HepG2 (cell line): ENCODE measurements around the gene CIAO3. TPM values are rescaled to one million over a fixed set of nuclear protein-coding genes. Genes with fewer than 3 reads are reported as not detected.

ENCODE experiments used
- DRAP1 ChIP-seq: IDR thresholded peaks from 2 replicates; pipeline ENCODE4 v1.6.1; 2016; ENCODE audit warnings: missing genetic modification reagents, missing compliant biosample characterization
- HNRNPL ChIP-seq: fragments of 200-400 bp; formaldehyde crosslinking; IDR thresholded peaks from 2 replicates; pipeline ENCODE4 v1.6.1; 2017; ENCODE audit warnings: mild to moderate bottlenecking, low read depth, low read length
- KLF11 ChIP-seq: IDR thresholded peaks from 2 replicates; pipeline ENCODE4 v1.6.1; 2016; ENCODE audit warnings: missing compliant biosample characterization
- PHB2 ChIP-seq: fragments of 450-650 bp; IDR thresholded peaks from 2 replicates; pipeline ENCODE4 v1.6.1; 2018; ENCODE audit not compliant: partially characterized antibody
- RAD51 ChIP-seq: fragments of 450-650 bp; IDR thresholded peaks from 2 replicates; pipeline ENCODE4 v1.6.1; 2016; ENCODE audit warnings: borderline replicate concordance
- RBM22 ChIP-seq: fragments of 200-400 bp; formaldehyde crosslinking; optimal IDR thresholded peaks from 2 replicates; pipeline ENCODE3; 2017; ENCODE audit warnings: mild to moderate bottlenecking, low read length, moderate library complexity
- TIGD3 ChIP-seq: sonication (generic); formaldehyde crosslinking; IDR thresholded peaks from 2 replicates; pipeline ENCODE4 v1.5.1; 2020; ENCODE audit warnings: mild to moderate bottlenecking, missing genetic modification reagents, borderline replicate concordance
- ZBTB34 ChIP-seq: sonication (generic); formaldehyde crosslinking; IDR thresholded peaks from 2 replicates; pipeline ENCODE4 v1.8.0; 2022; ENCODE audit warnings: mild to moderate bottlenecking, missing genetic modification reagents
- ZFP36L2 ChIP-seq: sonication (generic); formaldehyde crosslinking; IDR thresholded peaks from 2 replicates; pipeline ENCODE4 v1.4.0; 2020; ENCODE audit warnings: missing genetic modification reagents
- ZFP90 ChIP-seq: sonication (generic); formaldehyde crosslinking; IDR thresholded peaks from 2 replicates; pipeline ENCODE4 v1.8.0; 2022; ENCODE audit warnings: missing genetic modification reagents, mild to moderate bottlenecking, inconsistent platforms, borderline replicate concordance
- ZNF142 ChIP-seq: sonication (generic); formaldehyde crosslinking; IDR thresholded peaks from 2 replicates; pipeline ENCODE4 v1.4.0; 2020; ENCODE audit warnings: missing genetic modification reagents
- ZNF264 ChIP-seq: sonication (generic); formaldehyde crosslinking; IDR thresholded peaks from 2 replicates; pipeline ENCODE4 v1.4.0; 2020; ENCODE audit warnings: missing genetic modification reagents
- ZNF281 ChIP-seq: sonication (generic); formaldehyde crosslinking; IDR thresholded peaks from 2 replicates; pipeline ENCODE4 v1.4.0; 2020; ENCODE audit warnings: missing genetic modification reagents, borderline replicate concordance
- ZNF672 ChIP-seq: sonication (generic); formaldehyde crosslinking; IDR thresholded peaks from 2 replicates; pipeline ENCODE4 v1.8.1; 2022; ENCODE audit warnings: missing genetic modification reagents
- polyA plus RNA-seq, 8 experiments: library from polyadenylated mRNA; depleted of rRNA in 3 of 8; stranded (reverse) in 7 of 8; unstranded in 1 of 8; fragments of >200 nt; fragmentation: Illumina TruSeq in 4 of 8; extraction: Trizol in 4 of 8; gene quantifications; 2 replicates each; pipeline versions ENCODE4 v1.2.1 to v1.2.3, GENCODE V29; 2011 to 2016; ENCODE audit warnings: low read depth in 4 of 8, missing spikeins in 1 of 8, mixed read lengths in 1 of 8; ENCODE audit not compliant: insufficient read depth in 1 of 8
- total RNA-seq, 5 experiments: library from RNA; depleted of rRNA; stranded (reverse); fragments of >200 nt; fragmentation: Illumina TruSeq; extraction: Trizol; gene quantifications; 2 replicates each; pipeline ENCODE4 v1.2.3, GENCODE V29; 2016; ENCODE audit warnings: low read depth in 1 of 5
- TF ChIP-seq, protein P1 (sequence below): sonication (generic); formaldehyde crosslinking; IDR thresholded peaks from 2 replicates; pipeline ENCODE4 v1.4.0; 2020; ENCODE audit warnings: missing genetic modification reagents

The CIAO3 gene
- total and polyA plus RNA-seq, 2 of the 13 experiments (the other 11 are each of a cell fraction or from before 2014, with no cell fraction given): 21.7 to 25.0 TPM

GRCh38 chr16:720990-721764 lies 19.6 kb downstream of the CIAO3 start, which contains the start of gene ANTKMT (continued):
- TF ChIP-seq, protein P1, sequence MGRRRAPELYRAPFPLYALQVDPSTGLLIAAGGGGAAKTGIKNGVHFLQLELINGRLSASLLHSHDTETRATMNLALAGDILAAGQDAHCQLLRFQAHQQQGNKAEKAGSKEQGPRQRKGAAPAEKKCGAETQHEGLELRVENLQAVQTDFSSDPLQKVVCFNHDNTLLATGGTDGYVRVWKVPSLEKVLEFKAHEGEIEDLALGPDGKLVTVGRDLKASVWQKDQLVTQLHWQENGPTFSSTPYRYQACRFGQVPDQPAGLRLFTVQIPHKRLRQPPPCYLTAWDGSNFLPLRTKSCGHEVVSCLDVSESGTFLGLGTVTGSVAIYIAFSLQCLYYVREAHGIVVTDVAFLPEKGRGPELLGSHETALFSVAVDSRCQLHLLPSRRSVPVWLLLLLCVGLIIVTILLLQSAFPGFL (CRISPR knock-in tag): no peak; the same call in 1 of the 2 replicates
- TF ChIP-seq ZNF281 (CRISPR knock-in tag): peak; percentile 33
- no peak for TF ChIP-seq RBM22
- no peak for TF ChIP-seq TIGD3 (CRISPR knock-in tag)
- TF ChIP-seq ZFP90 (CRISPR knock-in tag): 0 out of 2 replicates have a peak, but pooled peaks have one; percentile 67
- no peak for TF ChIP-seq ZNF264 (CRISPR knock-in tag)
- TF ChIP-seq PHB2: no peak
- TF ChIP-seq ZBTB34 (CRISPR knock-in tag): 0 out of 2 replicates have a peak, but pooled peaks have one; percentile 23
- TF ChIP-seq ZNF672 (CRISPR knock-in tag): no peak; the same call in 1 of the 2 replicates
- 0 out of 2 replicates have a peak, but pooled peaks have one; percentile 5 for TF ChIP-seq DRAP1
- no peak for TF ChIP-seq HNRNPL
- TF ChIP-seq RAD51: no peak
- TF ChIP-seq KLF11: no peak
- TF ChIP-seq ZNF142 (CRISPR knock-in tag): peak; percentile 72; the same call in 1 of the 2 replicates
- no peak; the same call in 1 of the 2 replicates for TF ChIP-seq ZFP36L2 (CRISPR knock-in tag)
